Tibial nerve (tissue), 4 donors: ENCODE data around the gene GLRX5. TPM values are rescaled to one million over a fixed set of nuclear protein-coding genes. Genes with fewer than 3 reads are reported as not detected.
"Not testable (repeated sequence)": the region's sequence is repeated elsewhere in the genome, so short reads cannot be mapped to it uniquely, and the experiment has no call there.

Experiments
- DNase-seq, 2 donors: peaks; one replicate each; pipeline ENCODE4 v3.0.0-alpha.2; 2019; ENCODE audit warnings: low spot score in 2 of 2
- H3K27ac ChIP-seq, 4 donors: fragments of 200-600 bp; sonication (generic) in 3 of 4; one replicate each; pipeline ENCODE4 v1.5.1; 2017 to 2019; ENCODE audit warnings: mild to moderate bottlenecking in 1 of 4
- H3K27me3 ChIP-seq, 2 donors: fragments of 200-600 bp; sonication (generic) in 1 of 2; one replicate each; pipeline versions ENCODE4 v1.5.1 to v1.6.0; 2017 to 2019
- H3K36me3 ChIP-seq, 3 donors: fragments of 200-600 bp; sonication (generic); one replicate each; pipeline ENCODE4 v1.5.1; 2018 to 2019
- H3K4me1 ChIP-seq, 4 donors: fragments of 200-600 bp; sonication (generic) in 3 of 4; one replicate each; pipeline ENCODE4 v1.5.1; 2017 to 2019
- H3K4me3 ChIP-seq, 4 donors: fragments of 200-600 bp; sonication (generic) in 3 of 4; one replicate each; pipeline ENCODE4 v1.5.1; 2017 to 2019; ENCODE audit warnings: mild to moderate bottlenecking in 1 of 4, moderate library complexity in 1 of 4
- H3K9me3 ChIP-seq, 4 donors: fragments of 200-600 bp; sonication (generic) in 3 of 4; one replicate each; pipeline ENCODE4 v1.5.1; 2017 to 2019
- CTCF ChIP-seq, 5 experiments: fragments of 200-600 bp in 3 of 5; fragments of 450-650 bp in 2 of 5; sonication (generic) in 3 of 5; IDR thresholded peaks; one replicate each; pipeline ENCODE4 v1.5.1; 2016 to 2019; ENCODE audit warnings: antibody characterized with exemption in 5 of 5, mild to moderate bottlenecking in 3 of 5, moderate library complexity in 2 of 5
- EP300 ChIP-seq, 2 donors: sonication (generic); formaldehyde crosslinking; IDR thresholded peaks; one replicate each; pipeline ENCODE4 v1.6.1; 2017; ENCODE audit warnings: antibody characterized with exemption in 2 of 2, mild to moderate bottlenecking in 1 of 2
- POLR2A ChIP-seq, 2 donors: fragments of 450-650 bp; IDR thresholded peaks; one replicate each; pipeline ENCODE4 v1.6.1; 2017; ENCODE audit warnings: antibody characterized with exemption in 2 of 2, mild to moderate bottlenecking in 2 of 2, moderate library complexity in 2 of 2
- WGBS, 2 donors: methylation state at CpG; one replicate each; pipeline ENCODE4 v1.1.5; 2018; 5-methylcytosine and 5-hydroxymethylcytosine counted together
- total RNA-seq, 4 donors: library from RNA; depleted of rRNA; stranded (reverse); fragments of >200 nt; gene quantifications; one replicate each; pipeline ENCODE4 v1.1.0, GENCODE V29; 2016

GLRX5 gene
- total RNA-seq, 4 donors from 2014 or later, result 26.4 to 44.7 (median 34.6) TPM

- peaks cover 0 to 3% of the 10 kb centered on the region in 2 donors for H3K27me3 ChIP-seq
- H3K4me3 ChIP-seq, result no peak overlapping the region
- DNase-seq, result no peak
- no peaks in the 10 kb centered on the region for H3K36me3 ChIP-seq
- no peaks in the 10 kb centered on the region for H3K9me3 ChIP-seq
- H3K27ac ChIP-seq, result no peak overlapping the region
- 94% methylated on average over 7 of the region's 7 CpGs for WGBS, 2 donors
- TF ChIP-seq CTCF (IDR thresholded peaks at IDR 0.05) (no peak), EP300 (IDR thresholded peaks at IDR 0.05) (no peak), POLR2A (IDR thresholded peaks at IDR 0.05) (no peak)
- H3K4me1 ChIP-seq, result no peaks in the 10 kb centered on the region
These were observed 38.5 kb downstream of the GLRX5 start for GRCh38 chr14:95573313-95573712.

DNA sequence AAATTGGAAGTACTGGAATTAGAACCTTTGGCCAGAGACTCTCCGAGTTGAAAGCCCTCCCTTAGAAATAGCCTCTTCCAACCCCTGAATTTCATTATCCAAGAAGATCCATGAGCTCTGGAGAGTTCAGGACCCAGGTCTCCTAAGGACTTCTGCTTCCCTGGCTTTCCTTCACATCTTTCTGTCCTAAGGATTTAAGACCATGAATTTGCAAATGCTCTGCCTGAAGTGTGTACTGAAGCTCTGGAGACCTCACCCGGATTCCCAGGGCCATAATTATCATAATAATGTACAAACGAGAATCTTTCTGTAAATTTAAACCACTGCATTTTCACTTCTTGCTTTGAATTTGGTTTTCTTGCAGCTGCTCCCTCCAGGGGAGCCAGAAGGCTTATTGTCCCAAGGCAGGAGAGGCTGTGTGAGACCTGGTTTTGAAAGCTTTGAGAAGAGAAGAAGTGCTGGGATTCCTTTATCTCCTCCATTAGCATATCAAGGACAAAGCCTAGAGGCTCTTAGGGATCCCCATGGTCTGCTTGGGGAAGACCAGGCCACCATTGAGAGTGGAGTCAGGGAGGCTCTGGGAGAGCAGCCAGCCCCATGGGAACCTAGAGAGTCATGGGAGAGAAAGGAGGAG, 41.1 kb downstream of the GLRX5 start:
- 23 to 32% methylated on average over 3 of the region's 3 CpGs for WGBS, 2 donors
- no peaks in the 10 kb centered on the region for H3K9me3 ChIP-seq
- H3K4me1 ChIP-seq, result no peaks in the 10 kb centered on the region
- H3K4me3 ChIP-seq, result no peak overlapping the region
- no peaks in the 10 kb centered on the region for H3K36me3 ChIP-seq
- no peak for TF ChIP-seq CTCF (IDR thresholded peaks at IDR 0.05)
- TF ChIP-seq EP300 (IDR thresholded peaks at IDR 0.05), result no peak
- no peak for TF ChIP-seq POLR2A (IDR thresholded peaks at IDR 0.05)
- peaks cover 0 to 3% of the 10 kb centered on the region in 2 donors for H3K27me3 ChIP-seq
- no peak overlapping the region for H3K27ac ChIP-seq
- DNase-seq, result no peak

- H3K36me3 ChIP-seq, result no peaks in the 10 kb centered on the region
- DNase-seq, result no peak
- no peak for TF ChIP-seq POLR2A (IDR thresholded peaks at IDR 0.05)
- no peak for TF ChIP-seq CTCF (IDR thresholded peaks at IDR 0.05)
- TF ChIP-seq EP300 (IDR thresholded peaks at IDR 0.05), result no peak
- H3K4me3 ChIP-seq, result no peak overlapping the region
- no peaks in the 10 kb centered on the region for H3K4me1 ChIP-seq
- 77 to 79% methylated on average over 12 of the region's 12 CpGs for WGBS, 2 donors
- no peaks in the 10 kb centered on the region for H3K9me3 ChIP-seq
- peaks cover 0 to 3% of the 10 kb centered on the region in 2 donors for H3K27me3 ChIP-seq
- H3K27ac ChIP-seq, result no peak overlapping the region
These were observed 42.4 kb downstream of the GLRX5 start for GRCh38 chr14:95577067-95577800.

GRCh38 chr14:95577870-95578269, 43.0 kb downstream of the GLRX5 start:
- Histone ChIP-seq H3K4me1 (no peaks in the 10 kb centered on the region), H3K36me3 (no peaks in the 10 kb centered on the region), H3K27ac (no peak overlapping the region), H3K4me3 (no peak overlapping the region), H3K9me3 (no peaks in the 10 kb centered on the region), H3K27me3 (peaks cover 0 to 3% of the 10 kb centered on the region in 2 donors)
- DNase-seq, result no peak
- TF ChIP-seq EP300 (IDR thresholded peaks at IDR 0.05), result no peak
- TF ChIP-seq POLR2A (IDR thresholded peaks at IDR 0.05), result no peak
- no peak for TF ChIP-seq CTCF (IDR thresholded peaks at IDR 0.05)
- WGBS, 2 donors, result 4 to 11% methylated on average over 3 of the region's 3 CpGs

- H3K9me3 ChIP-seq, H3K4me1 ChIP-seq, DNase-seq, H3K27ac ChIP-seq, H3K36me3 ChIP-seq, H3K27me3 ChIP-seq, H3K4me3 ChIP-seq: not testable (repeated sequence)
- 78 to 87% methylated on average over 8 of the region's 8 CpGs for WGBS, 2 donors
These were observed 49.2 kb downstream of the GLRX5 start for GRCh38 chr14:95583836-95584617.
